Right cardiac atrium (tissue), 5 donors: Measurements from ENCODE around the gene LIMK2. TPM values are rescaled to one million over a fixed set of nuclear protein-coding genes. Genes with fewer than 3 reads are reported as not detected.

Experiments
- ATAC-seq, 2 donors: fragments of 200-7000 bp; cut with Tn5 transposase; one replicate each; pipeline versions ENCODE4 v1.8.0 to v1.9.1; 2020; ENCODE audit warnings: moderate library complexity in 2 of 2, mild to moderate bottlenecking in 1 of 2
- DNase-seq, 3 donors: peaks; one replicate each; pipeline ENCODE4 v3.0.0-alpha.2; 2020
- H3K27ac ChIP-seq: one replicate; pipeline ENCODE4 v1.5.1; 2013; ENCODE audit warnings: mild to moderate bottlenecking, low read length, control low read depth, moderate library complexity
- H3K27me3 ChIP-seq: one replicate; pipeline ENCODE4 v1.6.1; 2013; ENCODE audit not compliant: control insufficient read depth, insufficient read depth
- H3K4me1 ChIP-seq: one replicate; pipeline ENCODE4 v1.6.1; 2013; ENCODE audit warnings: low read length; ENCODE audit not compliant: control insufficient read depth, insufficient read depth
- H3K4me3 ChIP-seq: one replicate; pipeline ENCODE4 v1.5.1; 2013; ENCODE audit warnings: low read length, control low read depth
- H3K9me3 ChIP-seq: one replicate; pipeline ENCODE4 v1.6.1; 2013; ENCODE audit warnings: low read length; ENCODE audit not compliant: control insufficient read depth
- WGBS: extraction: QIAGEN DNeasy Blood & Tissue Kit; methylation state at CpG from one replicate; pipeline ENCODE4 v1.1.7; 2013; 5-methylcytosine and 5-hydroxymethylcytosine counted together
- intact Hi-C, 4 donors: fragments of 100-400 bp; cut with DNase I; formaldehyde crosslinking; loops; one replicate each; pipeline versions ENCODE4 v1.11.0 to v1.14.0; 2022 to 2023
- polyA plus RNA-seq: library from polyadenylated mRNA; stranded (reverse); fragments of 200-250 nt; gene quantifications from one replicate; pipeline ENCODE4 v1.2.3, GENCODE V29; 2013
- total RNA-seq, 4 donors: library from RNA; stranded (reverse); fragmentation: NEBNext Ultra II Directional; extraction: Animal tissue kit (Norgen Biotek cat#: 25700); gene quantifications; one replicate each; pipeline ENCODE4 v1.2.1, GENCODE V29; 2021
- donor health status: healthy with polysubstance abuse.
- donor health status: DM: no; HTN: yes; CAD: no.
- donor health status: DM: no; HTN: no; CAD: no.
- donor health status: DM: no; HTN: yes; CAD: no; lungs with severe emphysema.
- donor health status: DM: yes; HTN: yes; CAD: no.

The LIMK2 gene
- total and polyA plus RNA-seq, 5 donors, result 6.5 to 12.1 (median 10.2) TPM

GRCh38 chr22:31259798-31260473 lies 47.8 kb downstream of the LIMK2 start:
- Histone ChIP-seq H3K9me3 (no peaks in the 10 kb centered on the region), H3K27me3 (no peaks in the 10 kb centered on the region), H3K4me1 (no peaks in the 10 kb centered on the region), H3K4me3 (no peak overlapping the region), H3K27ac (no peak overlapping the region)
- ATAC-seq (no peak), DNase-seq (no peak)
- intact Hi-C loops, result no loop called here
- 90% methylated on average over 8 of the region's 8 CpGs for WGBS

DNA sequence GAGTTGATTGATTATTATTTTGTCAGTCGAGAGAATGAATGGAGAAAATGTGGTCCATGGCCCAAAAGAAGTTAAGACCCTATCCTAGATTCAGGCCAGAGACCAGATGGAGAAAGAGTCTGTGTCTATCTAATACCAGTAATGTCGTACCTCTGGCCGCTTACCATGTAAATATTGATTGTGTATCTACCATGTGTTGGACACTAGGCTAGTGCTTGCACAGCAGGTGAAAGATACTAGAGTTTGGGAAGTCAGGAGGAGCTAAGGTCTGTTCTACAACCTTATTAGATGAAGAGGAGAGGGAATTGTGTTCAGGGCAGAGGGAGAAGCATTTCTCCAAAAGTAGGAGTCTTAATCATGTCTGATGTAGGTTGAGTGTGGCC lies 48.4 kb downstream of the LIMK2 start:
- Histone ChIP-seq H3K4me3 (no peak overlapping the region), H3K4me1 (no peaks in the 10 kb centered on the region), H3K9me3 (no peaks in the 10 kb centered on the region), H3K27ac (no peak overlapping the region), H3K27me3 (no peaks in the 10 kb centered on the region)
- intact Hi-C loops, result no loop called here
- 95% methylated on average over 3 of the region's 3 CpGs for WGBS
- ATAC-seq, result no peak
- no peak for DNase-seq

GRCh38 chr22:31262312-31263133 lies 50.4 kb downstream of the LIMK2 start:
- H3K4me3 ChIP-seq, result no peak overlapping the region
- WGBS, result 79% methylated on average over 13 of the region's 13 CpGs
- no peak overlapping the region for H3K27ac ChIP-seq
- intact Hi-C loops, result no loop called here
- no peaks in the 10 kb centered on the region for H3K9me3 ChIP-seq
- DNase-seq (peak in 1 of 3 donors; percentile 37), ATAC-seq (peak in 1 of 2 donors; percentile 24)
- no peaks in the 10 kb centered on the region for H3K27me3 ChIP-seq
- H3K4me1 ChIP-seq, result no peaks in the 10 kb centered on the region

- Histone ChIP-seq H3K4me1 (no peaks in the 10 kb centered on the region), H3K27ac (no peak overlapping the region), H3K9me3 (no peaks in the 10 kb centered on the region), H3K4me3 (no peak overlapping the region), H3K27me3 (no peaks in the 10 kb centered on the region)
- 94% methylated on average over 6 of the region's 6 CpGs for WGBS
- intact Hi-C loops, result no loop called here
- ATAC-seq (no peak), DNase-seq (no peak)
These were observed 52.0 kb downstream of the LIMK2 start for GRCh38 chr22:31263896-31264640.

DNA sequence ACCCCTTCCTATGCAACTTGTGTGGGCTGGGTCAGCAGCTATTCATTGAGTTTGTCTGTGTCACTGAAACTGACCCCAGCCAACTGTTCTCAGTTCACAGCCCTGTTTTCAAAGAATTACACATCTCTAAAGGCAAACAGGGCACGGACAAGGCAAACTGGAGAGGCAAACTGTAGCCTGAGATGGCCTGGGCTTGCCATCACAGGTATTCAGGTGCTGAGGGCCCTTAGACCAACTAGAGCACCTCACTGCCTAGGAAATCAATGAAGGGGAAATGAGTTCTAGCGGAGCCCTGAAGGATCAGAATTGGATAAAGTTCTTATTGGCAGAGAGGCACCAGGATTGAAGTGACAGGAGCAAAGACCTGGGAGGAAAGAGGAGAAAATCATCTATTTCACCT lies 56.2 kb downstream of the LIMK2 start:
- DNase-seq (no peak), ATAC-seq (no peak)
- Histone ChIP-seq H3K4me3 (no peak overlapping the region), H3K27me3 (no peaks in the 10 kb centered on the region), H3K4me1 (no peaks in the 10 kb centered on the region), H3K9me3 (no peaks in the 10 kb centered on the region), H3K27ac (no peak overlapping the region)
- intact Hi-C loops, result no loop called here
- WGBS, result 93% methylated on average over 2 of the region's 2 CpGs

- intact Hi-C loops, result loop anchor here in 2 of 4 donors (5.0 kb wide), 2 partner anchors 53 to 58 kb away; partner anchors contain the start of gene LIMK2 (in 1 of the 2)
- ATAC-seq (no peak), DNase-seq (no peak)
- Histone ChIP-seq H3K4me1 (no peaks in the 10 kb centered on the region), H3K4me3 (no peak overlapping the region), H3K27ac (no peak overlapping the region), H3K27me3 (no peaks in the 10 kb centered on the region), H3K9me3 (no peaks in the 10 kb centered on the region)
- 41% methylated on average over 3 of the region's 3 CpGs for WGBS
These were observed 57.9 kb downstream of the LIMK2 start for GRCh38 chr22:31269892-31270579.

DNA sequence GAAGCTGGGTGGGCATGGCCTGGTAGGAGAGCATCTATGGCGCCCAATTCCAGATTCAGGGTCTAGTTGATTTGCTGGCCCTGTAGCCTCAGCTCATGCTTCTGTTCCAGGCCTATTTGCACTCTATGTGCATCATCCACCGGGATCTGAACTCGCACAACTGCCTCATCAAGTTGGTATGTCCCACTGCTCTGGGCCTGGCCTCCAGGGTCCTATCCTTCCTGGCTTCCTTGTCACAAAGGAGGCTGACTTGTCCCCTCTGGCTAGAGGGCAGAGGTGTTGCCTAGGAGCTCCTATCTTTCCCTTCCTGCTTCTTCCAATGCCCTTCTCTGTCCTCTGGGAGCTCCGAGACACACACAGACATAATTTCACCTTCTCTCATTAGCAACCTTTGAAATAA lies 58.9 kb downstream of the LIMK2 start:
- WGBS, result 91% methylated on average over 4 of the region's 4 CpGs
- H3K27ac ChIP-seq, result no peak overlapping the region
- intact Hi-C loops, result loop anchor here in 2 of 4 donors (5.0 kb wide), 2 partner anchors 54 to 59 kb away; partner anchors contain the start of gene LIMK2 (in 1 of the 2)

DNA sequence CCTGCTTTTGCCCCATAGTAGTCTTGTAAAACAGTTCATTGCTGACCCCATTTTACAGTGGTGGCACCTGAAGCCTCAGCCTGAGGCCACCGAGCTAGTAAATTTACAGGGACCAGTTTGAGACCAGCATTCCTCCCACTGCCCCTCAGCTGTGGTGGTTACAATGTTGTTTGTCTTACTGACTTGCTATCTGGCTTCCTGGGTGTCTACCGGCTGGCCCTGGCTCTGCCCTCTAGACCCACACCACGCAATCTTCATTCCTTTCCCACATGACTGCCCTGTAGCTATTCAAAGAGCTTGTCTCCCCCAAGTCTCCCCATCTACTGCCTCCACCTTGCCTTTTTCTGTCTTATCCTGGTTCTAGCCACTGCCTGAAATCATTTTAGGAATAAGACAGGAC lies 59.4 kb downstream of the LIMK2 start:
- intact Hi-C loops, result loop anchor here in 2 of 4 donors (5.0 kb wide), 2 partner anchors 54 to 59 kb away; partner anchors contain the start of gene LIMK2 (in 1 of the 2)
- Histone ChIP-seq H3K4me3 (no peak overlapping the region), H3K9me3 (no peaks in the 10 kb centered on the region), H3K4me1 (no peaks in the 10 kb centered on the region), H3K27ac (peak overlapping the region; percentile 45), H3K27me3 (no peaks in the 10 kb centered on the region)
- ATAC-seq (no peak), DNase-seq (no peak)
- WGBS, result 74% methylated on average over 3 of the region's 3 CpGs

More for the DNA sequence above, 58.9 kb downstream of the LIMK2 start:
- no peaks in the 10 kb centered on the region for H3K27me3 ChIP-seq
- H3K9me3 ChIP-seq, result no peaks in the 10 kb centered on the region
- no peaks in the 10 kb centered on the region for H3K4me1 ChIP-seq
- no peak overlapping the region for H3K4me3 ChIP-seq
- ATAC-seq (no peak), DNase-seq (no peak)

DNA sequence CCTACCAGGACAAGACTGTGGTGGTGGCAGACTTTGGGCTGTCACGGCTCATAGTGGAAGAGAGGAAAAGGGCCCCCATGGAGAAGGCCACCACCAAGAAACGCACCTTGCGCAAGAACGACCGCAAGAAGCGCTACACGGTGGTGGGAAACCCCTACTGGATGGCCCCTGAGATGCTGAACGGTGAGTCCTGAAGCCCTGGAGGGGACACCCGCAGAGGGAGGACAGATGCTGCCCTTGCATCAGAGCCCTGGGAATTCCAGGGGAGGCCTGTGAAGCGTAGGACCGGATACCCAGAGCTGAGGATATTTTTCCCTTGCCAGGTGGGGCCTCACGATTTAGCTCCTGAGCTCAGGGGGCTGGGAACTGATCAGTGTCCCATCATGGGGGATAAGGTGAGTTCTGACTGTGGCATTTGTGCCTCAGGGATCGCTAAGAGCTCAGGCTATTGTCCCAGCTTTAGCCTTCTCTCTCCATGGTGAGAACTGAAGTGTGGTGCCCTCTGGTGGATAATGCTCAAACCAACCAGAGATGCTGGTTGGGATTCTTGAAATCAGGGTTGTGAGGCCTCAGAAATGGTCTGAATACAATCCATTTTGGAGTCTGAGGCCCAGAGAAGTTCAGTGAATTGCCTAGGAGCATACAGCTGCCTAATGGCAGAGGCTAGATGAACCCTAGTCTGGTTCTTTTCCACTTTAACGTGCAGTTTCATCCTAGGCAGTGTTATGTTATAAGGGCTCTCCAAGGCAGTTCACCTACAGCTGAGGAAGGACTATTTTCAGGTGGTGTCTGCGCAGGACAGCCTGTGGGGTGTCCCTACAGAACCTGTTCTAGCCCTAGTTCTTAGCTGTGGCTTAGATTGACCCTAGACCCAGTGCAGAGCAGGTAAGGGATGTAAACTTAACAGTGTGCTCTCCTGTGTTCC lies 60.7 kb downstream of the LIMK2 start:
- H3K27ac ChIP-seq, result no peak overlapping the region
- H3K4me1 ChIP-seq, result no peaks in the 10 kb centered on the region
- ATAC-seq, result peak; percentile 69 to 70
- intact Hi-C loops, result loop anchor here in 2 of 4 donors (5.0 kb wide), 2 partner anchors 55 to 60 kb away; partner anchors contain the start of gene LIMK2 (in 1 of the 2)
- no peak overlapping the region for H3K4me3 ChIP-seq
- DNase-seq, result no peak
- H3K9me3 ChIP-seq, result no peaks in the 10 kb centered on the region
- 71% methylated on average over 15 of the region's 15 CpGs for WGBS
- no peaks in the 10 kb centered on the region for H3K27me3 ChIP-seq
